Posterior cingulate gyrus (tissue), 11 donors: ENCODE results near the gene NPDC1.
"Not testable (repeated sequence)": the region's sequence is repeated elsewhere in the genome, so short reads cannot be mapped to it uniquely, and the experiment has no call there.

ENCODE experiments used
- DNase-seq, 10 donors: peaks; one replicate each; pipeline versions ENCODE4 v3.0.0 to v3.0.0-alpha.2; 2020 to 2021; ENCODE audit warnings: mixed read lengths in 3 of 10
- intact Hi-C: fragments of 100-400 bp; cut with DNase I; formaldehyde crosslinking; loops from one replicate; pipeline ENCODE4 v1.15.1; 2023

Gene NPDC1

GRCh38 chr9:137042751-137043727 lies 2.9 kb downstream of the NPDC1 start:
- intact Hi-C loops = no loop called here
- DNase-seq = no peak

GRCh38 chr9:137041124-137041523 lies 4.9 kb downstream of the NPDC1 start:
- intact Hi-C loops = no loop called here
- DNase-seq = no peak

- intact Hi-C loops = no loop called here
- DNase-seq = no peak
Observed at GRCh38 chr9:137040568-137040967, 5.4 kb downstream of the NPDC1 start.

- intact Hi-C loops = no loop called here
- no peak for DNase-seq
Observed at GRCh38 chr9:137039611-137040366, 6.2 kb downstream of the NPDC1 start.

GRCh38 chr9:137038916-137039315 lies 7.1 kb downstream of the NPDC1 start:
- DNase-seq = no peak
- intact Hi-C loops = no loop called here

- intact Hi-C loops = no loop called here
- DNase-seq = no peak
Observed at GRCh38 chr9:137037483-137037882, 8.5 kb downstream of the NPDC1 start.

GRCh38 chr9:137037035-137037434 lies 8.9 kb downstream of the NPDC1 start:
- DNase-seq = no peak
- intact Hi-C loops = no loop called here

- DNase-seq = peak in 1 of 10 donors; percentile 86
- intact Hi-C loops = loop anchor here (1.0 kb wide), 1 partner anchor 88 kb away; no protein-coding TSS in a partner anchor
Observed at GRCh38 chr9:137035937-137036336, 10.0 kb downstream of the NPDC1 start.

GRCh38 chr9:137035507-137035834 lies 10.5 kb downstream of the NPDC1 start:
- DNase-seq = no peak
- intact Hi-C loops = loop anchor here (1.0 kb wide), 1 partner anchor 87 kb away; no protein-coding TSS in a partner anchor

- intact Hi-C loops = loop anchor here (1.0 kb wide), 1 partner anchor 87 kb away; no protein-coding TSS in a partner anchor
- peak; percentile 80 to 99 (median 88) for DNase-seq
Observed at GRCh38 chr9:137034709-137035506, 11.1 kb downstream of the NPDC1 start.

- no peak for DNase-seq
- intact Hi-C loops = no loop called here
Observed at GRCh38 chr9:137034039-137034708, 11.8 kb downstream of the NPDC1 start.

- DNase-seq, intact Hi-C loops: not testable (repeated sequence)
Observed at GRCh38 chr9:137033481-137033880, 12.5 kb downstream of the NPDC1 start.

GRCh38 chr9:137032858-137033257 lies 13.1 kb downstream of the NPDC1 start:
- intact Hi-C loops = no loop called here
- no peak for DNase-seq

GRCh38 chr9:137031904-137032640 lies 13.9 kb downstream of the NPDC1 start, which contains the start of gene FUT7:
Gene FUT7, minus strand, starts transcription at chr9:137032088. Its CDS starts 97 bp downstream, at chr9:137031991.
- intact Hi-C loops = no loop called here
- DNase-seq = no peak

GRCh38 chr9:137030538-137031527 lies 15.1 kb downstream of the NPDC1 start:
- DNase-seq = peak in 1 of 10 donors; percentile 88
- intact Hi-C loops = no loop called here

- intact Hi-C loops = no loop called here
- DNase-seq = no peak
Observed at GRCh38 chr9:137030006-137030405, 16.0 kb downstream of the NPDC1 start.

GRCh38 chr9:137029058-137029936 lies 16.7 kb downstream of the NPDC1 start:
- intact Hi-C loops = loop anchor here (5.0 kb wide), 1 partner anchor 242 kb away; no protein-coding TSS in a partner anchor
- DNase-seq = peak; percentile 61 to 97 (median 84)
